Nephron (organoid): ENCODE measurements around the gene RPS19BP1.
A peak's percentile ranks its signal among the peaks of the same experiment; 100 is the strongest.

Experiments
- H3K27ac Mint-ChIP-seq, 3 experiments: 2 replicates each; pipeline ENCODE4 v1.8.0; 2020; ENCODE audit warnings: mixed read lengths in 3 of 3, mild to moderate bottlenecking in 2 of 3, moderate library complexity in 1 of 3
- H3K27me3 Mint-ChIP-seq: 2 replicates; pipeline ENCODE4 v1.8.0; 2021; ENCODE audit warnings: low read depth, mild to moderate bottlenecking, moderate library complexity, mixed read lengths
- H3K36me3 Mint-ChIP-seq: 2 replicates; pipeline ENCODE4 v1.8.0; 2020; ENCODE audit warnings: low read depth, mixed read lengths
- H3K4me1 Mint-ChIP-seq: 2 replicates; pipeline ENCODE4 v1.8.0; 2020; ENCODE audit warnings: mixed read lengths
- H3K4me3 Mint-ChIP-seq, 3 experiments: 2 replicates each; pipeline ENCODE4 v1.8.0; 2020; ENCODE audit warnings: mild to moderate bottlenecking in 3 of 3, mixed read lengths in 3 of 3, moderate library complexity in 2 of 3
- H3K9me3 Mint-ChIP-seq: 2 replicates; pipeline ENCODE4 v1.8.0; 2020; ENCODE audit warnings: mixed read lengths
- CTCF ChIP-seq, 3 experiments: fragments of 200-600 bp; sonication (generic); IDR thresholded peaks; one replicate each; pipeline ENCODE4 v1.5.0; 2021; ENCODE audit warnings: antibody characterized with exemption in 3 of 3; ENCODE audit not compliant: unreplicated experiment in 3 of 3

RPS19BP1 gene

DNA sequence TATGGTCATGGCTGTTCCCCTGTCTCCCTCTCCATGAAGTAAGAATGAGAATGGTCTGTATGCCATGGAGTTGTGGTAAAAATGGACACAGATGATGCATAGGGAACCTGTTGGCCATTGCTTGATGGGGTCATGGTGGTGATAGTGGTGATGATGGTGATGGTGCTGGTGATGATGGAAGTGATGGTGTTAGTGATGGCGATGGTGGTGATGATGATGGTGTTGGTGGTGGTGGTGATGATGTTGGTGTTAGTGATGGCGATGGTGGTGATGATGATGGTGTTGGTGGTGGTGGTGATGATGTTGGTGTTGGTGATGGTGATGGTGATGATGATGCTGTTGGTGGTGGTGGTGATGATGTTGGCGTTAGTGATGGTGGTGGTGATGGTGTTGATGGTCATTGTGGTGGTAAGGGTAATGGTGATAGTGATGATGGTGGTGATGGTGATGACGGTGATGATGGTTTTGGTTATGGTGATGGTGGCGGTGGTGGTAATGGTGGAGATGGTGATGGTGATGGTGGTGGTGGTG is 32.9 kb upstream of the RPS19BP1 start:
- H3K4me1 Mint-ChIP-seq = no peaks in the 10 kb centered on the region
- peaks cover 10% of the 10 kb centered on the region for H3K27me3 Mint-ChIP-seq
- no peak for TF ChIP-seq CTCF (IDR thresholded peaks at IDR 0.05; ENCODE audit: unreplicated experiment in 3 of 3)
- H3K27ac Mint-ChIP-seq = no peak overlapping the region
- no peaks in the 10 kb centered on the region for H3K36me3 Mint-ChIP-seq
- H3K4me3 Mint-ChIP-seq = no peak overlapping the region
- H3K9me3 Mint-ChIP-seq = peaks cover 6% of the 10 kb centered on the region

GRCh38 chr22:39563571-39564428 is 31.3 kb upstream of the RPS19BP1 start:
- peaks cover 6% of the 10 kb centered on the region for H3K9me3 Mint-ChIP-seq
- peaks cover 23% of the 10 kb centered on the region for H3K27me3 Mint-ChIP-seq

GRCh38 chr22:39562839-39563489 is 30.4 kb upstream of the RPS19BP1 start:
- Mint-ChIP-seq H3K9me3 (peaks cover 6% of the 10 kb centered on the region), H3K36me3 (no peaks in the 10 kb centered on the region), H3K4me1 (no peaks in the 10 kb centered on the region), H3K4me3 (no peak overlapping the region), H3K27ac (no peak overlapping the region), H3K27me3 (peaks cover 31% of the 10 kb centered on the region)
- TF ChIP-seq CTCF (IDR thresholded peaks at IDR 0.05; ENCODE audit: unreplicated experiment in 3 of 3) = no peak

More at GRCh38 chr22:39563571-39564428, 31.3 kb upstream of the RPS19BP1 start:
- Mint-ChIP-seq H3K4me3 (no peak overlapping the region), H3K36me3 (no peaks in the 10 kb centered on the region), H3K27ac (no peak overlapping the region), H3K4me1 (no peaks in the 10 kb centered on the region)
- no peak for TF ChIP-seq CTCF (IDR thresholded peaks at IDR 0.05; ENCODE audit: unreplicated experiment in 3 of 3)

- Mint-ChIP-seq H3K27me3 (peaks cover 52% of the 10 kb centered on the region), H3K9me3 (no peaks in the 10 kb centered on the region), H3K4me1 (no peaks in the 10 kb centered on the region), H3K27ac (no peak overlapping the region), H3K4me3 (no peak overlapping the region), H3K36me3 (no peaks in the 10 kb centered on the region)
- no peak for TF ChIP-seq CTCF (IDR thresholded peaks at IDR 0.05; ENCODE audit: unreplicated experiment in 3 of 3)
Measured at GRCh38 chr22:39560127-39560526, 27.6 kb upstream of the RPS19BP1 start.

- H3K36me3 Mint-ChIP-seq = no peaks in the 10 kb centered on the region
- no peak overlapping the region for H3K27ac Mint-ChIP-seq
- peak in 1 of 3 experiments; percentile 30 for TF ChIP-seq CTCF (IDR thresholded peaks at IDR 0.05; ENCODE audit: unreplicated experiment in 3 of 3)
- no peaks in the 10 kb centered on the region for H3K4me1 Mint-ChIP-seq
- H3K9me3 Mint-ChIP-seq = no peaks in the 10 kb centered on the region
- H3K27me3 Mint-ChIP-seq = peaks cover 56% of the 10 kb centered on the region
- H3K4me3 Mint-ChIP-seq = no peak overlapping the region
Measured at GRCh38 chr22:39559456-39560105, 27.0 kb upstream of the RPS19BP1 start.
